Activated CD8-positive, alpha-beta memory T cell treated with anti-CD3 and anti-CD28 coated beads, Interleukin-2, amount 10 ng/mL, durations not matched to agents 7 days and 5 days (primary cell): Measurements from ENCODE around the gene SGCD. TPM values are rescaled to one million over a fixed set of nuclear protein-coding genes. Genes with fewer than 3 reads are reported as not detected.

Experiments used
- ATAC-seq: fragments of 150-1000 bp; cut with Tn5 transposase; one replicate; pipeline ENCODE4 v1.10.0; 2021; ENCODE audit warnings: moderate library complexity
- CTCF ChIA-PET: fragments of 350-600 bp; sonication (Branson Sonifier 250); formaldehyde crosslinking; loops from one replicate; lab custom pipeline; 2021; ENCODE audit warnings: antibody characterized with exemption; lab: Charles Lee
- DNase-seq: peaks from one replicate; pipeline ENCODE4 v3.0.0-alpha.2; 2020
- H3K27ac Mint-ChIP-seq: one replicate; pipeline ENCODE4 v1.8.0; 2021; ENCODE audit warnings: mild to moderate bottlenecking, mixed read lengths
- H3K27me3 Mint-ChIP-seq: one replicate; pipeline ENCODE4 v1.8.0; 2021; ENCODE audit warnings: mixed read lengths
- H3K36me3 Mint-ChIP-seq: one replicate; pipeline ENCODE4 v1.8.0; 2021; ENCODE audit warnings: mild to moderate bottlenecking, mixed read lengths
- H3K4me1 Mint-ChIP-seq: one replicate; pipeline ENCODE4 v1.8.0; 2021; ENCODE audit warnings: mixed read lengths
- H3K4me3 Mint-ChIP-seq: one replicate; pipeline ENCODE4 v1.8.0; 2021; ENCODE audit warnings: mild to moderate bottlenecking, moderate library complexity, mixed read lengths
- H3K9me3 Mint-ChIP-seq: one replicate; pipeline ENCODE4 v1.8.0; 2022; ENCODE audit warnings: low read depth, mixed read lengths
- total RNA-seq, 2 experiments: library from RNA; stranded (reverse); gene quantifications; one replicate each; pipeline ENCODE4 v1.2.3, GENCODE V29; 2021

SGCD gene
- total RNA-seq, 2 experiments from 2014 or later = not detected

DNA sequence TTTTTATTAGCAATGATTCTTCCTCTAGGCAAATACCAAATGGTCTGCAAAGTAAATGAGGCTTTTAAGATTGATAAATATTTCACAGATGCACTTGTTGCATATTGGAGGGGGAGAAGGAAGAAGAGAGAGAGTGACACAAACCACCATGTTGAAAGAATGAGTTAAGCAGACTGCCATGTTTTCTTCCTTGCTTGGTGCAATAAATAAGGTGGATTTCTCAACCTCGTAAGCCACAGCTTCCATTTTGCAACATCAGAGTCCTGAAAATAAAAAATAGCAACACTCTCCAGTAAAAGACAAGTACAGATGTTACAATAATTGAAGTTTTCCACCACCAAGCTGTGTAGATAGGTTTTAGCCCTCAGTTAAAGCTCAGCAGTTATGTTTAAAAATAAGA is 202.9 kb downstream of the SGCD start:
- Mint-ChIP-seq H3K27ac (no peak overlapping the region), H3K36me3 (no peaks in the 10 kb centered on the region), H3K9me3 (no peaks in the 10 kb centered on the region), H3K4me1 (no peaks in the 10 kb centered on the region), H3K4me3 (no peak overlapping the region), H3K27me3 (no peaks in the 10 kb centered on the region)
- DNase-seq (no peak), ATAC-seq (no peak)
- CTCF ChIA-PET = no interaction called here

DNA sequence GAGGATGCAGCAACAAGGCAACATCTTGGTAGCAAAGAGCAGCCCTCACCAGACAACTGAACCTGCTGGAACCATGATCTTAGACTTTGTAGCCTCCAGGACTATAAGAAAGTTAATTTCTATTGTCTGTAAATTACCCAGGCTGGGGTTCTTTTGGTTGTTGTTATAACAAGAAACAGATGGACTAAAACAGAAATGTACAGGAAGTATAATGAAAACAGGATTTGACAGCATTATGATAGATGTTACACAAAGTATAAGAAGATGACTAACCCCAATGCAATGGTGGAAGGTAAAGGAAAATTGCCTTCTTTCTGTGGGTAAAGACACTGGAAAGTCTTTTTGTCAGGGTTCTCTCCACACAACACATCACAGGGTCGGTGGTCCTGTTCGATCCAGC is 204.2 kb downstream of the SGCD start:
- Mint-ChIP-seq H3K4me3 (no peak overlapping the region), H3K27ac (no peak overlapping the region), H3K9me3 (no peaks in the 10 kb centered on the region), H3K27me3 (no peaks in the 10 kb centered on the region), H3K36me3 (no peaks in the 10 kb centered on the region), H3K4me1 (no peaks in the 10 kb centered on the region)
- ATAC-seq (no peak), DNase-seq (no peak)
- CTCF ChIA-PET = no interaction called here

DNA sequence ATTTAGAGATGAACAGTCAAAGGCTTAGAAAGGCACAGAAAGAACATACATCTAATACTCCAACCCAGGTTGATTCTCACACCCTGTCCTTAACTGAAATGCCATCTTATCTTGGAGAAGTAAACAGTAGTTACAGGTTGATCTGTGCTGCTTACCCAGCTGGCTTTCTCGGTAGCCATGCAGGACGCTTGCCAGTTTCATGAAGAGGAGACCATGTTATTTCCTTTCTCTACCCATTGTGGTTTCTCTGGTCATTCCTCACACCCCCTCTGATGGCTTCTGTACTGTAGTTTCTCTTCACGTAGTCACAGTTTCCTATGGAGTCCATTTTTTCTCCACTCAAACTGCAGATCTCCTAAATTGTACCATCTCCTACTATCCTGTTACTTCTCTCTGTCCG is 206.0 kb downstream of the SGCD start:
- CTCF ChIA-PET = no interaction called here
- Mint-ChIP-seq H3K9me3 (no peaks in the 10 kb centered on the region), H3K27me3 (no peaks in the 10 kb centered on the region), H3K4me1 (no peaks in the 10 kb centered on the region), H3K4me3 (no peak overlapping the region), H3K36me3 (no peaks in the 10 kb centered on the region), H3K27ac (no peak overlapping the region)
- DNase-seq (no peak), ATAC-seq (no peak)

DNA sequence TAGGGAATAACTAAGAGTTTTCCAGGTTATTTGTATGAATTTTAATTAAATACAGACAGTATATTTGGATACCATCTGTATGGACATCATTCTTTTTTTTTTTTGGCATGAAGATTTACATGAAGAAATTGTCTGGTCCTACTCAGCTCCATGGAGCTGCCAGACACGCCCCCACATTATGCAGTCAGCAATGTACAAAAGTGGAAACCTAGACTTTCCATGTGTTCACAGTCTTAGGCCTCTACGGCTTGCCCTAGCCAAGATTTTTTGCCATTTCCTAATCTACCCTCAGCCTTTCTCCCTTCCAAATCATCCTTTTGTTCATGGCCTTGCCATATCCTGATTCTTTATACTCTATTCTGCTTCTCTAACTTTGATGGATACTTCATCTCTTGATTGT is 207.1 kb downstream of the SGCD start:
- Mint-ChIP-seq H3K27ac (no peak overlapping the region), H3K4me3 (no peak overlapping the region), H3K4me1 (no peaks in the 10 kb centered on the region), H3K36me3 (no peaks in the 10 kb centered on the region), H3K9me3 (no peaks in the 10 kb centered on the region), H3K27me3 (no peaks in the 10 kb centered on the region)
- DNase-seq (no peak), ATAC-seq (no peak)
- CTCF ChIA-PET = no interaction called here

DNA sequence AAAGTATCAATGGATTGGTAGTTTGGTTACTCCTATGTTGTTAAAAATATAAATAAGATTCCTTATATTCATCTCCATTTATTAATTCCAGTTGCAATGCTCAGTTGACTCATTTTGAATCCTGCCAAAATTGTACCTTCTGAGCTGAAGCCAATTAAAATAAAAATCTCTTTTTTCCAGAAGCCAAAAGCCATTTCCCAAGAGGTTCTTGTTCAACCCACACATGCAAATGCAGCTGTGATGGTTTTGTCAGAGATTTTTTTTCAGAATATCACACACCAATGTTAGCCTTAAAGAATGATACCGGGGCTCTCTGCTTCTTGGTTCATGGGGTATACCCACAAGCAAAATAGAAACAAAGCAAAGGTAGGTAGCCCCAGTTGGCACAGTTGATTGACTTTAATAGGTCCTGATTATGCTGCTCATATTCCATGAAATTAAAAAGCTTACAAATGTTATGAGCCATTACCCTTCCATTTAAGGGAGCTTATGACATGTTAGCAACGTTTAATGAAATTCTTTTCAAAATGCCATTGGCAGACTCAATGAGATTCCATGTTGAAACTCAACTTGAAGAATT is 208.0 kb downstream of the SGCD start:
- Mint-ChIP-seq H3K9me3 (no peaks in the 10 kb centered on the region), H3K27ac (no peak overlapping the region), H3K4me3 (no peak overlapping the region), H3K36me3 (no peaks in the 10 kb centered on the region), H3K27me3 (no peaks in the 10 kb centered on the region), H3K4me1 (no peaks in the 10 kb centered on the region)
- no peak for ATAC-seq
- CTCF ChIA-PET = no interaction called here
- DNase-seq = no peak

DNA sequence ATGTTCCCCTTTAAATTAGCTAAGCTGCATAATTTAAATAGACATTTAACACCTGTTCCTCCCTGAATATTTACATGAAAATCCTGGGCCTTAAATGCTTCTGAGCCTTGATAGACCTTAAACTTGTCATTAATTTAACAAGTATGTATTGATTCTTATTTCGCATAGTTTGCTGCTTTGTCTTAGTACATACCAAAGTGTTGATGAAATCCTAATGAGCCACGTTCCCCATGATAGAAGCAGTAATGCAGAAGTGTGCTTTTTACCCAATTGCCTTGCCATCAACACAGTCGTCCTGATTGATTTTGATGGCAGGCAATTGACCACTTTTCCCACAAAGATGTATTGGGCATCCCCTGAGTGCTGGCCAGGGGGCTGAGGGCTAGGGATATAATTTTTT is 213.5 kb downstream of the SGCD start:
- Mint-ChIP-seq H3K27me3 (peaks cover 7% of the 10 kb centered on the region), H3K4me1 (no peaks in the 10 kb centered on the region), H3K9me3 (no peaks in the 10 kb centered on the region), H3K4me3 (no peak overlapping the region), H3K27ac (no peak overlapping the region), H3K36me3 (no peaks in the 10 kb centered on the region)
- DNase-seq = no peak
- CTCF ChIA-PET = no interaction called here
- no peak for ATAC-seq

DNA sequence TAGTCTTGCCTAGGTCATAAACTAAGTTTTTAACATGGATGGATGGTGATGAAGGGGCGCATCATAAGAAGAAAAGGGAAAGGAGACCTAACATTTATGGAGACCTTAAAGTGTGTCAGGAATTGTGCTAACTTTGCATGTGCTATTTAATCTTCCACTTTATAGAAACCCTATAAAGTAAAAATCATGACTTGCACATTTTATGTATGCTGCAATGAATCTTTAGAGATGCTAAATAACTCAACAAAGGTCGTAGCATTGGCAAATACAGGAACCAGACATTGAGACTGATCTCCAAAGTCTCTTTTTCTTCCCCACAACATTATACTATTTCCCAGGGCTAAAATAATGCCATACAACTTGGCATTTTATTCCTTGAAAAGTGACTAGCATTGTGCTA is 214.6 kb downstream of the SGCD start:
- Mint-ChIP-seq H3K36me3 (no peaks in the 10 kb centered on the region), H3K27me3 (peaks cover 7% of the 10 kb centered on the region), H3K4me1 (no peaks in the 10 kb centered on the region), H3K27ac (no peak overlapping the region), H3K9me3 (no peaks in the 10 kb centered on the region), H3K4me3 (no peak overlapping the region)
- CTCF ChIA-PET = no interaction called here
- ATAC-seq = no peak
- DNase-seq = no peak

DNA sequence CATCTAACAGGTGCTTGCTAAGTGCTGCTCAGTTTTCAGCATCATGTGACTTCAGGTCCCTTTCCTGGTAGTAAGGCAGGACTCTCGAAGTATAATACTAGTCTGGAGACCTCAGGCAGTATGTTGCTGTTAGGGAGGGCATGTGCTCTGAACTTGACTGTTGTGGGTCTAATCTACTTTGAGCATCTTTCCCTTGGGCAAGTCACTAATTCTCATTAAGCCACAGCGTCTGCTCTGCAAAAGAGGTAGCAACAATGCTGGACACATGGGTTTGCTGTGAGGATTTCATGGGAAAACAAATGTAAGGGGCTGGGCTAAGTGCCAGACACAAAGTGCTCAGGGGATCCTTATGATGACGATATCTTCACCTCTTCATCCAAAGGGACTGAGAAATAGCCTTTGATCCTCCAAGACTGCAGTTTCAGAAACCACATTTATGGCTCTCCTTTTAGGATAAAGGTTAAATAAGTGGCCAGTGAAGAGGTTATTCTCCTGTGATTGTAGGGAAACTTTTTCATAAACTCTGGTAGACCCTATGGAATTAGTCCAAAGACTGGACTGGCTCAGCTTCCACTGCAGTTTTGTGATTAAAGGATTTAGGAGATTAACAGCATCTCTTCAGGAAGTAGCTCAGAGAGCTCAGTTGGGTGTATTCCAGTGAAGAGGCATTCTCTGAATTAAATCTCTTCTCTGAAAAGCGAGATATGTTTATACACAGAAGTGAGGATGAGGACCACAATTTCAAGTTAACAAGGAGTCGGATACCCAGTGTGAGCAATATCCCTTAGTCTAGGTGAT is 216.6 kb downstream of the SGCD start:
- Mint-ChIP-seq H3K36me3 (no peaks in the 10 kb centered on the region), H3K27ac (no peak overlapping the region), H3K4me1 (no peaks in the 10 kb centered on the region), H3K9me3 (no peaks in the 10 kb centered on the region), H3K4me3 (no peak overlapping the region), H3K27me3 (peaks cover 7% of the 10 kb centered on the region)
- ATAC-seq (no peak), DNase-seq (no peak)
- CTCF ChIA-PET = no interaction called here

DNA sequence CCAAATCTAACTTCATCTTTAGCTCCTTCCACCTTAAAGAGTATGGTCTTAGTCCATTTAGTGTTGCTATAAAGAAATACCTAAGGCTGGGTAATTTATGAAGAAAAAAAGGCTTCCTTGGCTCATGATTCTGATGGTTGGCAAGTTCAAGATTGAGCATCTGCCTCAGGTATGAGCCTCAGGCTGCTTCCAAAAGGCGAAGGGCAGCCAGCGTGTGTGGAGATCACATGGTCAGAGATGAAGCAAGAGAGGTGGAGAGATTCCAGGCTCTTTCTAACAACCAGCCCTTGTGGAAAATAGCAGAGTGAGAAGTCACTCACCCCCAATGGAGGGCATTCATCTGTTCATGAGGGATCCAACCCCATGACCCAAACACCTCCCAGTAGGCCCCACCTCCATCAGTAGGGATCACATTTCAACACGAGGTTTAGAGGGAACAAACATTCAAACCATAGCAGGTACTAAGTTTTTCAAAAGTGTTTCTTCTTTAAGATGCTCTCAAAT is 225.9 kb downstream of the SGCD start:
- H3K36me3 Mint-ChIP-seq = no peaks in the 10 kb centered on the region
- no peaks in the 10 kb centered on the region for H3K4me1 Mint-ChIP-seq
- no peak for DNase-seq
- no peaks in the 10 kb centered on the region for H3K27me3 Mint-ChIP-seq
- H3K4me3 Mint-ChIP-seq = no peak overlapping the region
- H3K27ac Mint-ChIP-seq = no peak overlapping the region
- H3K9me3 Mint-ChIP-seq = no peaks in the 10 kb centered on the region
- no peak for ATAC-seq
- CTCF ChIA-PET = no interaction called here

DNA sequence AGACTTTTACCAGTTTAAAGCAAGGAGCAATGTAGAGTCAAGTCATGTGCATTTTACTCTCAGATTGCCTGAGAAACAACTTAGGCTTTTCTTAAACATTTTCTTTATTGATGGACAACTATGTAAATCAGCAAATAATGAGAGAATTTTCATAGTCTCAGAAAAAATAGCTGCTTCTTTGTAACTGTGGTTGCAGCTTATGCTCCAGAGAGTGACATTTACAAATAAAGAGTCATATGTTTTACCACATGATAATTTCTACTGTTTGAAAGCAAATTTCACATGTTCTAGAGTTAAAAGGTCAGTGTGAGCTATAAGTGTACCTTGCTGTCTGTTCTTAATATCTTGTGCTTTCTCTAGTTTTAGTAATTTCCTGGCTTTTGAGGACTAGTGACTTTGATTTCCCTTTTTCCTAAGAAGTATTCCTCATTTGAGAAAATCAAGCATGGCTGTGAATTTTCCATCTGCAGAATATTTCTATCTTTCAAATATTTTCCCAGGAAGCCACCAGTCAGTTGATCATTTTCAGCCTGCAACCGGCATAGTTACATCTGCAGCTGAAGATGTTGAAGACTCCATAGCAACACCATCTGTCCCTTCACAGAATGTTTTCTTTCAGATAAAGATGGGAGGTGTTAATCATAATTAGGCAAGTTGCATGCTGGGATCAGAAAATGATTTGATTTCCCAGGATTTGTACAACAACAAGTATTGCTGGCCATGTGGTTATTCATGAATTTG is 229.9 kb downstream of the SGCD start:
- H3K9me3 Mint-ChIP-seq = no peaks in the 10 kb centered on the region
- no peak overlapping the region for H3K4me3 Mint-ChIP-seq
- H3K27me3 Mint-ChIP-seq = no peaks in the 10 kb centered on the region
- H3K36me3 Mint-ChIP-seq = no peaks in the 10 kb centered on the region
- H3K27ac Mint-ChIP-seq = no peak overlapping the region
- CTCF ChIA-PET = no interaction called here
- H3K4me1 Mint-ChIP-seq = no peaks in the 10 kb centered on the region
- ATAC-seq = no peak
- no peak for DNase-seq

DNA sequence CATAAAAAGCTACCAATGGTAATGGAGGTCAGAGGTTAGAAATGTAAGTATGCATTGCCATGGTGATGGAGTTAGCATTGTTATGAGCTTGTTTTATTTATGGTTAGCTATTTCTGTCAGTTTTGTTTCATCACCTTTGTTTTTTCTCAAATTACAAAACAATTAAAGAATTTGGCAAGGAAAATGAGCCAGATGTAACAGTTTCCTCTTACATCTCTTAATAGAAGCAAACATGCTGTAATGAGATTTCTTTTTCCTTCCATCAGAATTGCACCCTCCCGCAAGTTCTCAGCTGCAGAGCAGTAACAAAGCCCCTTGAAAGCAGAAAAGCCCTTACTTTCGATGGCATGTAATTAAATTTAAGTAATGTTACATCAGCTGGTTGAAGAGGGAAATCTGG is 233.0 kb downstream of the SGCD start:
- CTCF ChIA-PET = interaction anchor here (1.1 to 1.2 kb wide), 2 partner anchors 9 to 10 kb away, joined by 3 to 4 read pairs; no protein-coding TSS in a partner anchor
- no peaks in the 10 kb centered on the region for H3K36me3 Mint-ChIP-seq
- no peak overlapping the region for H3K27ac Mint-ChIP-seq
- no peak for DNase-seq
- H3K4me1 Mint-ChIP-seq = no peaks in the 10 kb centered on the region
- H3K4me3 Mint-ChIP-seq = no peak overlapping the region
- H3K9me3 Mint-ChIP-seq = no peaks in the 10 kb centered on the region
- ATAC-seq = no peak
- no peaks in the 10 kb centered on the region for H3K27me3 Mint-ChIP-seq

DNA sequence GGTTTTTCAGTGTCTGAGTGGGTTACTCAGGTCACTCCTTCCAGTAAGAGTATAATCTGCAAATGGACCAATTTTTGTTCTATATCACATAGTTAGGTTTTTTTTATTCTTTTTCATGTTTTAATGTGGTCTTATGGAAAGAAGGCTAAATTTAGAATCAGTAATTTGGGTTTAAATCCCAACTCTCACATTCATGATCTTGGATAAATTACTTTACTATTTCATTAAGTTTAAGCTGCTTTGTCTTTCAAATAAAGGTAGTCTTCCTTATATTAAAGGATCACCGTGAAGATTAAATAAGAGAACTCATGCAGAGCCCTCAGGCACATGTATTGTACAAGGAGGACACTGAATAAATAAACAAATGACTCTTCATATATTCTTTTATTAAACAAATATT is 234.7 kb downstream of the SGCD start:
- no peak for DNase-seq
- CTCF ChIA-PET = no interaction called here
- ATAC-seq = no peak
- H3K27ac Mint-ChIP-seq = no peak overlapping the region
- H3K4me3 Mint-ChIP-seq = no peak overlapping the region
- H3K9me3 Mint-ChIP-seq = no peaks in the 10 kb centered on the region
- no peaks in the 10 kb centered on the region for H3K4me1 Mint-ChIP-seq
- H3K27me3 Mint-ChIP-seq = no peaks in the 10 kb centered on the region
- no peaks in the 10 kb centered on the region for H3K36me3 Mint-ChIP-seq

DNA sequence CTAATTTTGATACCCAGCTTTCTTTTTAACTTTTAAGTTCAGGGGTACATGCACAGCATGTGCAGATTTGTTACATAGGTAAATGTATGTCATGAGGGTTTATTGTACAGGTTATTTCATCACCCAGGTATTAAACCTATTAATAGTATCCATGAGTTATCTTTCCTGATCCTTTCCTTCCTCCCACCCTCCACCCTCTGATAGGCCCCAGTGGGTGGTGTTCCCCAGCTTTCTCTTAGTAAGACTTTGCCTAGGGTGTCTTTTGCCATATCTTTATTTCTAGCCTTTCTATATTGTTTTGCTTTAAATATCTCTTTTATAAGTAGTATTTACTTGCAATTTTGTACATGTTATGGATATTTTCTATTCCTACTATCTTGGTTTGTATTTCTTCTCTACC is 243.7 kb downstream of the SGCD start:
- no peaks in the 10 kb centered on the region for H3K4me1 Mint-ChIP-seq
- H3K27ac Mint-ChIP-seq = no peak overlapping the region
- H3K4me3 Mint-ChIP-seq = no peak overlapping the region
- DNase-seq (no peak), ATAC-seq (no peak)
- no peaks in the 10 kb centered on the region for H3K36me3 Mint-ChIP-seq
- CTCF ChIA-PET = interaction anchor here (0.7 kb wide), 1 partner anchor 10 kb away, joined by 3 read pairs; no protein-coding TSS in a partner anchor
- H3K9me3 Mint-ChIP-seq = no peaks in the 10 kb centered on the region
- H3K27me3 Mint-ChIP-seq = no peaks in the 10 kb centered on the region

DNA sequence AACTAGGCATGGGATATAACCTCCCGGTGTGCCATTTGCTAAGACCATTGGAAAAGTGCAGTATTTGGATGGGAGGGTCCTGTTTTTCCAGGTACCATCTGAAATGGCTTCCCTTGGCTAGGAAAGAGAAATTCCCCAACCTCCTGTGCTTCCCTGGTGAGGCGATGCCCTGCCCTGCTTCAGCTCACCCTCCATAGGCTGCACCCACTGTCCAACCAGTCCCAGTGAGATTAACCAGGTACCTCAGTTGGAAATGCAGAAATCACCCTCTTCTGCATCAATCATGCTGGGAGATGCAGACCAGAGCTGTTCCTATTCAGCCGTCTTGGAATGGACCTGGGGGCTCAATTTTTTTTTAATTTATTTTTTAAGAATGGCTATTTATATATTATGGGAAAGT is 254.8 kb downstream of the SGCD start:
- DNase-seq (no peak), ATAC-seq (no peak)
- H3K4me3 Mint-ChIP-seq = no peak overlapping the region
- no peak overlapping the region for H3K27ac Mint-ChIP-seq
- H3K4me1 Mint-ChIP-seq = no peaks in the 10 kb centered on the region
- peaks cover 9% of the 10 kb centered on the region for H3K27me3 Mint-ChIP-seq
- CTCF ChIA-PET = no interaction called here
- no peaks in the 10 kb centered on the region for H3K9me3 Mint-ChIP-seq
- H3K36me3 Mint-ChIP-seq = no peaks in the 10 kb centered on the region
